ENCODE measurements around the gene OR3A2.
"Not testable (repeated sequence)": the region's sequence is repeated elsewhere in the genome, so short reads cannot be mapped to it uniquely, and the experiment has no call there.

The OR3A2 gene

GRCh38 chr17:3282901-3283300, 103.2 kb downstream of the OR3A2 start:
- no peak for DNase-seq

GRCh38 chr17:3276126-3276525, 110.0 kb downstream of the OR3A2 start:
- DNase-seq = no peak

GRCh38 chr17:3271072-3271848, 114.8 kb downstream of the OR3A2 start:
- no peak for DNase-seq

GRCh38 chr17:3260600-3260999, 125.5 kb downstream of the OR3A2 start:
- DNase-seq = no peak

GRCh38 chr17:3260163-3260562, 125.9 kb downstream of the OR3A2 start:
- no peak for DNase-seq

GRCh38 chr17:3256575-3256974, 129.5 kb downstream of the OR3A2 start:
- no peak for DNase-seq

- not testable (repeated sequence) for DNase-seq
Observed at GRCh38 chr17:3249013-3249412, 137.1 kb downstream of the OR3A2 start.

- not testable (repeated sequence) for DNase-seq
Observed at GRCh38 chr17:3244841-3245240, 141.3 kb downstream of the OR3A2 start.

- DNase-seq = not testable (repeated sequence)
Observed at GRCh38 chr17:3241044-3241443, 145.1 kb downstream of the OR3A2 start.

- DNase-seq = not testable (repeated sequence)
Observed at GRCh38 chr17:3238685-3239084, 147.4 kb downstream of the OR3A2 start.

GRCh38 chr17:3232300-3232699, 153.8 kb downstream of the OR3A2 start:
- not testable (repeated sequence) for DNase-seq
